ENCODE measurements around the gene CRABP1. TPM values are rescaled to one million over a fixed set of nuclear protein-coding genes. Genes with fewer than 3 reads are reported as not detected.
A peak's percentile ranks its signal among the peaks of the same experiment; 100 is the strongest.

The CRABP1 gene
- total and polyA plus RNA-seq, 4 experiments from 2014 or later: not detected

DNA sequence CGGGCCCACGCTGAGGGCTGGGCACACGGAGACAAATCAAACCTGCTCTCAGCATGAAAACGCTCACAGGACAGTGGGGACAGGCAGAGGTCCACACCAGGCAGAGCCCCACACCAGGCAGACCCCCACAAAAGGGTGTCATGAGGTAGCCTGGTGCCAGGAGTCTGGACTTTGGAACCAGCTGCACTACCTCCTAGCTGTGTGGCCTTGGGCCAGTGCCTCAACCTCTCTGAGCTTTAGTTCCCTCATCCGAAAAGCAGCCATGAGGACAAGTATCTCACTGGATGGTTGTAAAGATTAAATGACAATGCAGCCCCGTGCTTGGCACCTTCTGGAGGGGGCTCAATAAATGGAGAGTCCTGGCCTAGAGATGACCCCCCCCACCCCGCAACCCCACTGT, 16.5 kb upstream of the CRABP1 start:
- Mint-ChIP-seq H3K36me3 (no peaks in the 10 kb centered on the region), H3K9me3 (no peaks in the 10 kb centered on the region), H3K4me3 (no peak overlapping the region), H3K4me1 (no peaks in the 10 kb centered on the region), H3K27me3 (no peaks in the 10 kb centered on the region), H3K27ac (no peak overlapping the region)
- POLR2A ChIA-PET (ENCODE audit: partially characterized antibody): no interaction called here
- Histone ChIP-seq H3K4me3 (ENCODE audit: low read length in 2 of 2) (no peak overlapping the region), H3K27ac (ENCODE audit: low read depth, low read length) (no peak overlapping the region), H3K4me1 (ENCODE audit: insufficient read depth, low read length) (no peaks in the 10 kb centered on the region), H3K36me3 (ENCODE audit: insufficient read depth, low read length) (no peaks in the 10 kb centered on the region), H3K9me3 (ENCODE audit: control insufficient read depth in 1 of 2, low read length in 2 of 2) (no peaks in the 10 kb centered on the region), H3K27me3 (ENCODE audit: insufficient read depth, low read length) (no peaks in the 10 kb centered on the region)
- intact Hi-C loops (cut with micrococcal nuclease): no loop called here
- CTCF ChIA-PET (ENCODE audit: partially characterized antibody): no interaction called here
- no peak for DNase-seq

DNA sequence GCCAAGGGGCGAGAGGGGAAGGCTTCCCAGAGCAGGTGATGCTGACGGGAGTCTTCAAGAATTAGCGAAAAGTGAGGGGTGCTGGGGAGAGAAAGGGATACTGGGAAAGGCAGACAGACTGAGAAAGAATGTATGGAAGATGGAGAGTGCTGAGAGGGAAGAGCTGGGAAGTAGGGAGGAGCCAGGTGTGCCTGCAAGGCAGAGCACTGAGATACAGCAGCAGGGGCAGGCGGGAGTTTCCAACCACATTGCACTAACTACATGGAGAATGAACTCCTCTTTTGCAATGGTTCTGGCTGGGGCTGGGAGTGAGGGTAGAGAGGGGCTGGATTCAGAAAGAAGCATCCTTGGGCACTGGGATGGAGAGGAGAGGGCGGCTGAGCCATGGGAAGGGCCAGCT, 16.0 kb upstream of the CRABP1 start:
- Histone ChIP-seq H3K4me1 (ENCODE audit: insufficient read depth, low read length) (no peaks in the 10 kb centered on the region), H3K9me3 (ENCODE audit: control insufficient read depth in 1 of 2, low read length in 2 of 2) (no peaks in the 10 kb centered on the region), H3K27ac (ENCODE audit: low read depth, low read length) (no peak overlapping the region), H3K27me3 (ENCODE audit: insufficient read depth, low read length) (no peaks in the 10 kb centered on the region), H3K36me3 (ENCODE audit: insufficient read depth, low read length) (no peaks in the 10 kb centered on the region), H3K4me3 (ENCODE audit: low read length in 2 of 2) (no peak overlapping the region)
- ChIA-PET CTCF (ENCODE audit: partially characterized antibody) (no interaction called here), POLR2A (ENCODE audit: partially characterized antibody) (no interaction called here)
- intact Hi-C loops (cut with micrococcal nuclease): no loop called here
- Mint-ChIP-seq H3K4me1 (no peaks in the 10 kb centered on the region), H3K9me3 (no peaks in the 10 kb centered on the region), H3K27ac (peak overlapping the region in 1 of 7 donors; percentile 57), H3K36me3 (no peaks in the 10 kb centered on the region), H3K4me3 (no peak overlapping the region), H3K27me3 (no peaks in the 10 kb centered on the region)
- no peak for DNase-seq

DNA sequence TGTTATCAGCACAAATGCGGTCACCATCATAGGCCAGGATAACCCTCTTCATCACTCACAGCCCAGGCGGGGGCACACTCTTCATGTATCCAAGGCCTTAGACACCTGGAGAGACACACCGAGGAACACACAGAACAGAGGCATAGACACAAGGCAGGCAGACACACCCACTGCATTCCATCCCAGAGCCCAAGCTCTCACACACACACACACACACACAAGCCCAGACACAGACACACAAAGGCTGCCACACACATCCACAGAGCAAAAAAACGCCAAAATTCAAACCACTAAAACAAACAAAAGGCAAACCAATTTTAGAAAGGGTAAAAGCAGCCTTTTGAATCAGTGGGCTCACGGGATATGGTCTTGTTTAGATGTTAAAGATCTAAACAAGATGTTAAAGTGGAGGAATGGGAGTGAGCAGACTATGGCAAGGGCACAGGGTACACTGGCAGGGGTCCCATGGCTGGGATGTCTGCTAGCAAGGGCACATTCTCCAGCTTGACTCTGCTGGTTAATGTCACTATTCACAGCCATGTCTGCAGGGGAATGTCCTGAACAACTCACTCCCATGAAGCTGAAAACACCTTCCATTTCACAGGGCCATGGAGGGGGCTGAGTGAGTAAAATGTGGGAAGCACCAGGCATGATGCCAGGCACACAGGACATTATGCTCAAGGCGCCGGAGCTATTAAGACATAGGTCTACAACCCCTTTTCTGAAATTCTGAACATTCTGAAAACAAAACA, 14.9 kb upstream of the CRABP1 start:
- ChIA-PET CTCF (ENCODE audit: partially characterized antibody) (no interaction called here), POLR2A (ENCODE audit: partially characterized antibody) (no interaction called here)
- Mint-ChIP-seq H3K36me3 (no peaks in the 10 kb centered on the region), H3K27me3 (no peaks in the 10 kb centered on the region), H3K4me1 (no peaks in the 10 kb centered on the region), H3K4me3 (no peak overlapping the region), H3K27ac (no peak overlapping the region), H3K9me3 (no peaks in the 10 kb centered on the region)
- DNase-seq: no peak
- Histone ChIP-seq H3K4me3 (ENCODE audit: low read length in 2 of 2) (no peak overlapping the region), H3K36me3 (ENCODE audit: insufficient read depth, low read length) (no peaks in the 10 kb centered on the region), H3K27me3 (ENCODE audit: insufficient read depth, low read length) (no peaks in the 10 kb centered on the region), H3K27ac (ENCODE audit: low read depth, low read length) (no peak overlapping the region), H3K9me3 (ENCODE audit: control insufficient read depth in 1 of 2, low read length in 2 of 2) (no peaks in the 10 kb centered on the region), H3K4me1 (ENCODE audit: insufficient read depth, low read length) (no peaks in the 10 kb centered on the region)
- intact Hi-C loops (cut with micrococcal nuclease): no loop called here

DNA sequence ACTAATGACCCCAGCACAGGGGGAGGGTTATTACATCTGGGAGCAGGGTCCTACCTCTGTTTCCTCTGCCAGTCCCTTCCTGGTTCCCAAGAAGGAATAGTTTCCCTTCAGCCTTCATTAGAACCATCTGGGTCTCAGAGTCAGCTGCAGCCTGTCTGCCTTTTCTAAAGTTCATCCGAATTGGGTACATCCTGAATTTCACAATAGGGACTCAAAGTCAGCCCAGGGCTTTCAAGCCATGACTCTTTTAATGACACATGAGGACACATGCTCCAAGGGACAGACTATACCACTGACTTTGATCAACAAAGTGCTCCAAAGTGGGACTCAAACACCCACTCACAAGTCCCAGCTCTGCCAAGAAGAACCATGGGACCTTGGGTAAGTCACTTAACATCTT, 12.7 kb upstream of the CRABP1 start:
- Histone ChIP-seq H3K9me3 (ENCODE audit: control insufficient read depth in 1 of 2, low read length in 2 of 2) (no peaks in the 10 kb centered on the region), H3K27me3 (ENCODE audit: insufficient read depth, low read length) (no peaks in the 10 kb centered on the region), H3K36me3 (ENCODE audit: insufficient read depth, low read length) (no peaks in the 10 kb centered on the region), H3K27ac (ENCODE audit: low read depth, low read length) (no peak overlapping the region), H3K4me3 (ENCODE audit: low read length in 2 of 2) (no peak overlapping the region), H3K4me1 (ENCODE audit: insufficient read depth, low read length) (no peaks in the 10 kb centered on the region)
- DNase-seq: no peak
- intact Hi-C loops (cut with micrococcal nuclease): no loop called here
- H3K4me1 Mint-ChIP-seq: no peaks in the 10 kb centered on the region
- ChIA-PET CTCF (ENCODE audit: partially characterized antibody) (no interaction called here), POLR2A (ENCODE audit: partially characterized antibody) (no interaction called here)
- no peaks in the 10 kb centered on the region for H3K36me3 Mint-ChIP-seq
- H3K27ac Mint-ChIP-seq: no peak overlapping the region
- no peaks in the 10 kb centered on the region for H3K27me3 Mint-ChIP-seq
- no peak overlapping the region for H3K4me3 Mint-ChIP-seq
- no peaks in the 10 kb centered on the region for H3K9me3 Mint-ChIP-seq

DNA sequence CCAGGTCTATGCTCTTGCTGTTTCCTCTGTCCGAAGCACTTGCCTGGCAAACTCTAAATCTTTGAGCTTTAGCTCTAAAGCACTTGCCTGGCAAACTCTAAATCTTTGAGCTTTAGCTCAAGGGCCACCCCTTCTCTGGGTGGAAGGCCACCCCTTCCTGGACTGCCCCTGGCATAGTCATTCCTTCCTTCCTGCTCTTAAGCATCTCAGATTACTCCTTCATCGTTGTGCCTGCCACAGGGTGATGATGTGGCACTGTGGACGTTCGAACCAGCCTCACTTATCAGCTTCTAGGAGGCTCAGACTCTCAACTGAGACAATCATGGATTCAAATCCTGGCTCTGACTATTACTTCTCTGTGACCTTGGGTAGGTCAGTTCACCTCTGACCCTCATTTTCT, 10.5 kb upstream of the CRABP1 start:
- Histone ChIP-seq H3K4me3 (ENCODE audit: low read length in 2 of 2) (no peak overlapping the region), H3K27ac (ENCODE audit: low read depth, low read length) (no peak overlapping the region), H3K36me3 (ENCODE audit: insufficient read depth, low read length) (no peaks in the 10 kb centered on the region), H3K9me3 (ENCODE audit: control insufficient read depth in 1 of 2, low read length in 2 of 2) (no peaks in the 10 kb centered on the region), H3K27me3 (ENCODE audit: insufficient read depth, low read length) (no peaks in the 10 kb centered on the region), H3K4me1 (ENCODE audit: insufficient read depth, low read length) (no peaks in the 10 kb centered on the region)
- Mint-ChIP-seq H3K4me3 (no peak overlapping the region), H3K9me3 (no peaks in the 10 kb centered on the region), H3K27me3 (peaks cover 1 to 2% of the 10 kb centered on the region in 2 donors), H3K36me3 (no peaks in the 10 kb centered on the region), H3K27ac (no peak overlapping the region), H3K4me1 (no peaks in the 10 kb centered on the region)
- CTCF ChIA-PET (ENCODE audit: partially characterized antibody): no interaction called here
- intact Hi-C loops (cut with micrococcal nuclease): no loop called here
- no peak for DNase-seq
- POLR2A ChIA-PET (ENCODE audit: partially characterized antibody): no interaction called here

DNA sequence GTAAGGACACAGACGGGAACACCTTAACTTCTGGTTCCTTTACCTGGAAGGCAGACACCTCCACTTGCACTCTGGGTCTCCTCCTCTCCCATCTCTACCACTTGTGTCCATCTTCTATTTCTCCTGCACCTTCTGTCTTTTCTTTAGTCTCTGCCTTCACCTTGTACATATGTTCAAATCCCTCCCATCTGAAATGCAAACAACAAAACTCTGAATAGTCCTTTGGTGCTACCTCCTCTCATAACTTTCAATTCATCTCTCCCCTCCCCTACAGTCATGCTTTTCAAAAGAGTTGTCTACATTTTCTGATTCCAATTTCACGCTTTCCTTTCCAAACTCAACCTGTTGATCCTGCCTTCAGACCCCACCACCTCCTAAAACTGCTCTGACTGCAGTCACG, 5.3 kb upstream of the CRABP1 start:
- no peak for DNase-seq
- Mint-ChIP-seq H3K36me3 (no peaks in the 10 kb centered on the region), H3K9me3 (peaks cover 0 to 2% (median 0%) of the 10 kb centered on the region in 8 donors), H3K4me3 (no peak overlapping the region), H3K4me1 (peaks cover 0 to 4% (median 3%) of the 10 kb centered on the region in 4 donors), H3K27me3 (peaks cover 18 to 22% of the 10 kb centered on the region in 2 donors), H3K27ac (no peak overlapping the region)
- Histone ChIP-seq H3K27me3 (ENCODE audit: insufficient read depth, low read length) (no peaks in the 10 kb centered on the region), H3K4me3 (ENCODE audit: low read length in 2 of 2) (no peak overlapping the region), H3K27ac (ENCODE audit: low read depth, low read length) (no peak overlapping the region), H3K9me3 (ENCODE audit: control insufficient read depth in 1 of 2, low read length in 2 of 2) (no peaks in the 10 kb centered on the region), H3K36me3 (ENCODE audit: insufficient read depth, low read length) (no peaks in the 10 kb centered on the region), H3K4me1 (ENCODE audit: insufficient read depth, low read length) (no peaks in the 10 kb centered on the region)
- intact Hi-C loops (cut with micrococcal nuclease): no loop called here
- POLR2A ChIA-PET (ENCODE audit: partially characterized antibody): no interaction called here
- CTCF ChIA-PET (ENCODE audit: partially characterized antibody): no interaction called here

DNA sequence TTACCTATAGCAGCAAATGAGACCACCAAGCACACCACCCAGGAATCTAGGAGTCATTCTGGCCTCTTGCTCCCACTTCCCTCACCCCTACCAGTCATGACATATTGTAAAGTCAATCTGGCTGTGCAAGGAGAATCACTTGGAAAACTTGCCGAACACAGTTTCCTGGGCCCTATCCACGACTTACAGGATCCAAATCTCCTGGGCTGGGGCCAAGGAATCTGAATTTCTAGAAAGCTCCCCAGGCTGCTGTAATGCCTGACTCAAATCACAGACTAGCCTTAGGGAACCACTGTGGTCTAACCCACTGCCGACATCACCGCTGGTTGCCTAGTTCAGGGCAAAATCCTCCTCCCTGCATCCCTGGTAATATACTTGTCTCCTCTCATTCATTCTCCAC, 4.2 kb upstream of the CRABP1 start:
- Histone ChIP-seq H3K4me1 (ENCODE audit: insufficient read depth, low read length) (no peaks in the 10 kb centered on the region), H3K27ac (ENCODE audit: low read depth, low read length) (no peak overlapping the region), H3K36me3 (ENCODE audit: insufficient read depth, low read length) (no peaks in the 10 kb centered on the region), H3K9me3 (ENCODE audit: control insufficient read depth in 1 of 2, low read length in 2 of 2) (no peaks in the 10 kb centered on the region), H3K4me3 (ENCODE audit: low read length in 2 of 2) (no peak overlapping the region), H3K27me3 (ENCODE audit: insufficient read depth, low read length) (peaks cover 7% of the 10 kb centered on the region)
- no peaks in the 10 kb centered on the region for H3K36me3 Mint-ChIP-seq
- CTCF ChIA-PET (ENCODE audit: partially characterized antibody): no interaction called here
- peaks cover 0 to 4% (median 3%) of the 10 kb centered on the region in 4 donors for H3K4me1 Mint-ChIP-seq
- no peak for DNase-seq
- POLR2A ChIA-PET (ENCODE audit: partially characterized antibody): no interaction called here
- no peak overlapping the region for H3K4me3 Mint-ChIP-seq
- peaks cover 0 to 2% (median 0%) of the 10 kb centered on the region in 8 donors for H3K9me3 Mint-ChIP-seq
- H3K27ac Mint-ChIP-seq: no peak overlapping the region
- intact Hi-C loops (cut with micrococcal nuclease): no loop called here
- peaks cover 18 to 29% of the 10 kb centered on the region in 2 donors for H3K27me3 Mint-ChIP-seq

DNA sequence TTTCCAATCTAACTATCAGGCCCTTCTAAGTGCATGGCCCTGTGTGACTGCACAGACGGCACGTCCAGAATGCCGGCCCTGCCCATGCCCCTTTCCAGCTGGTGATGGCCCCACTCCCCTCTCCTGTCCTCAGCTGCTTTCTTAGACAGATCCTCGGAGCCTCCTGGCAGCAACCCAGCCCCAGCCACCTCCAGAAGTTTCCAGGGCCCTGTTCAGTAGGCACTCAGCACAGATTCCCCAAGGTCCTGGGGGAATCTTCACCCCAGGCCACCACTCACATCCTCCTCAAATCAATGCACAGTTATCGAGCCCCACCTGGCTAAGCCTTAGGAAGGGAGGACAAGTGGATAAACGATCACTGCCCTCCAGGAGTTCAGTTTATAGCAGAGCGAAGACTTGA, 1.4 kb upstream of the CRABP1 start:
- Histone ChIP-seq H3K36me3 (ENCODE audit: insufficient read depth, low read length) (no peaks in the 10 kb centered on the region), H3K4me1 (ENCODE audit: insufficient read depth, low read length) (no peaks in the 10 kb centered on the region), H3K27ac (ENCODE audit: low read depth, low read length) (no peak overlapping the region), H3K4me3 (ENCODE audit: low read length in 2 of 2) (no peak overlapping the region), H3K27me3 (ENCODE audit: insufficient read depth, low read length) (peaks cover 12% of the 10 kb centered on the region), H3K9me3 (ENCODE audit: control insufficient read depth in 1 of 2, low read length in 2 of 2) (no peaks in the 10 kb centered on the region)
- H3K4me1 Mint-ChIP-seq: peaks cover 0 to 4% (median 3%) of the 10 kb centered on the region in 4 donors
- H3K4me3 Mint-ChIP-seq: peak overlapping the region in 1 of 8 donors; percentile 26
- no peak overlapping the region for H3K27ac Mint-ChIP-seq
- peaks cover 20 to 39% of the 10 kb centered on the region in 2 donors for H3K27me3 Mint-ChIP-seq
- peaks cover 0 to 2% (median 0%) of the 10 kb centered on the region in 8 donors for H3K9me3 Mint-ChIP-seq
- no peaks in the 10 kb centered on the region for H3K36me3 Mint-ChIP-seq
- no peak for DNase-seq
- ChIA-PET CTCF (ENCODE audit: partially characterized antibody) (no interaction called here), POLR2A (ENCODE audit: partially characterized antibody) (no interaction called here)
- intact Hi-C loops (cut with micrococcal nuclease): no loop called here
